NT2/D1 (cell line): ENCODE results near the gene ATN1.

Experiments used
- SUZ12 ChIP-seq: IDR thresholded peaks from 2 replicates; pipeline ENCODE4 v1.6.1; 2011; ENCODE audit not compliant: insufficient read length, insufficient read depth; ENCODE audit errors: extremely low read depth
- ZNF274 ChIP-seq: IDR thresholded peaks from 2 replicates; pipeline ENCODE4 v1.6.1; 2011; ENCODE audit warnings: mild to moderate bottlenecking, low read depth, low read length

DNA sequence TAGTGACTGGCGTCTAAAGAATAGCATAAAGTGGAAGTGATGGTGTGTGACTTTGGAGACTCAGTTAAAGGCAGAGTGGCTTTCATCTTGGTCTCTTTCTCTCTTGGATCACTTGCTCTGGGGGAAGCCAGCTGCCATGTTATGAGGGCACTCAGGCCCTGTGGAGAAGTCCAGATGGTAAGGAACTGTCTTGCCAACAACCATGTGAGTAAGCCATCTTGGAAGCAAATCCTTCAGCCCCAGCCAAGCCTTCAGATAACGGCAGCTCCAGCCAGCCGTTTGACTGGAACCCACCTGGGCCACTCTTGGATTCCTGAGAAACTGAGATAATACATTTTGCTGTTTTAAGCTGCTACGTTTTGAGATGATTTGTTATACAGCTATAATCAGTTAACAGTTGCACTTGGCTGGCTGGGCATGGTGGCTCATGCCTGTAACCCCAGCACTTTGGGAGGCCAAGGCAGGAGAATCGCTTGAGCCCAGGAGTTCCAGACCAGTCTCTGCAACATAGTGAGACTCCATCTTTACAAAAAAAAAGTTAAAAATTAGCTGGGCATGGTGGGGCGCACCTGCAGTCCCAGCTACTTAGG is 30.8 kb upstream of the ATN1 start:
- TF ChIP-seq ZNF274 (no peak), SUZ12 (no peak)
